HFF-Myc (cell line): Measurements from ENCODE around the gene NOX5.

Source experiments
- DNase-seq: peaks from one replicate; pipeline ENCODE4 v3.0.0-alpha.2; 2011; ENCODE audit warnings: low read depth; ENCODE audit errors: extremely low read depth
- H3K4me3 ChIP-seq: replicated peaks from 2 replicates; pipeline ENCODE4 v1.5.1; 2011; ENCODE audit warnings: low read depth, mild to moderate bottlenecking, control low read depth, low read length
- CTCF ChIP-seq: IDR thresholded peaks from 2 replicates; pipeline ENCODE4 v1.5.1; 2012; ENCODE audit warnings: mild to moderate bottlenecking, low read depth, low read length, control low read depth; ENCODE audit errors: missing control alignments

NOX5 gene

GRCh38 chr15:69027976-69028518, 13.6 kb downstream of the NOX5 start:
- no peak for TF ChIP-seq CTCF
- no peak overlapping the region for H3K4me3 ChIP-seq
- DNase-seq: no peak

- peak; percentile 57 for TF ChIP-seq CTCF
- no peak overlapping the region; the same call in 1 of the 2 replicates for H3K4me3 ChIP-seq
- no peak for DNase-seq
Measured at GRCh38 chr15:69031013-69032001, 16.8 kb downstream of the NOX5 start.

- TF ChIP-seq CTCF: no peak
- DNase-seq: no peak
- H3K4me3 ChIP-seq: no peak overlapping the region; the same call in 1 of the 2 replicates
Measured at GRCh38 chr15:69032031-69032430, 17.5 kb downstream of the NOX5 start.

GRCh38 chr15:69032703-69033373, 18.3 kb downstream of the NOX5 start:
- DNase-seq: no peak
- no peak for TF ChIP-seq CTCF
- no peak overlapping the region for H3K4me3 ChIP-seq

GRCh38 chr15:69034352-69034751, 19.9 kb downstream of the NOX5 start:
- TF ChIP-seq CTCF: no peak
- no peak overlapping the region for H3K4me3 ChIP-seq
- no peak for DNase-seq

GRCh38 chr15:69035205-69035917, 20.9 kb downstream of the NOX5 start:
- no peak for DNase-seq
- H3K4me3 ChIP-seq: no peak overlapping the region
- peak; percentile 15 for TF ChIP-seq CTCF
